Endothelial cell of umbilical vein (primary cell): ENCODE data around the gene ORC1.

Experiments used
- CTCF ChIP-seq, 2 donors: IDR thresholded peaks; 1 replicate in 1 of 2; 2 replicates in 1 of 2; pipeline ENCODE4 v1.5.1; 2011; ENCODE audit warnings: low read length in 2 of 2, mild to moderate bottlenecking in 2 of 2, moderate library complexity in 2 of 2, control low read depth in 1 of 2, inconsistent platforms in 1 of 2, low read depth in 1 of 2; ENCODE audit not compliant: insufficient read depth in 1 of 2; ENCODE audit errors: extremely low read depth in 1 of 2
- EZH2 ChIP-seq: IDR thresholded peaks from 2 replicates; pipeline ENCODE4 v1.6.1; 2012; ENCODE audit warnings: borderline replicate concordance, low read depth, mild to moderate bottlenecking, moderate library complexity, low read length, inconsistent platforms; ENCODE audit not compliant: severe bottlenecking
- FOS ChIP-seq: IDR thresholded peaks from 2 replicates; pipeline ENCODE4 v1.6.1; 2011; ENCODE audit warnings: mild to moderate bottlenecking, low read length, moderate library complexity, borderline replicate concordance; ENCODE audit not compliant: insufficient read depth
- GATA2 ChIP-seq: IDR thresholded peaks from 2 replicates; pipeline ENCODE4 v1.7.0; 2011; ENCODE audit warnings: low read depth, mild to moderate bottlenecking, moderate library complexity, mixed read lengths, low read length; ENCODE audit not compliant: insufficient read length, insufficient read depth
- JUN ChIP-seq: IDR thresholded peaks from 2 replicates; pipeline ENCODE4 v1.6.1; 2011; ENCODE audit warnings: borderline replicate concordance, low read depth; ENCODE audit not compliant: insufficient read length, insufficient read depth
- MAX ChIP-seq: IDR thresholded peaks from 2 replicates; pipeline ENCODE4 v1.6.1; 2011; ENCODE audit not compliant: insufficient read depth, insufficient read length
- MYC ChIP-seq: IDR thresholded peaks from one replicate; pipeline ENCODE4 v1.6.1; 2011; ENCODE audit warnings: mild to moderate bottlenecking, low read depth, low read length
- POLR2A ChIP-seq: IDR thresholded peaks from 2 replicates; pipeline ENCODE4 v1.6.1; 2012; ENCODE audit warnings: low read depth, mild to moderate bottlenecking, control low read depth, low read length
- POLR2AphosphoS5 ChIP-seq: IDR thresholded peaks from 2 replicates; pipeline ENCODE4 v1.6.1; 2012; ENCODE audit warnings: low read depth, mild to moderate bottlenecking, control low read depth, low read length, moderate library complexity; ENCODE audit not compliant: insufficient read depth

DNA sequence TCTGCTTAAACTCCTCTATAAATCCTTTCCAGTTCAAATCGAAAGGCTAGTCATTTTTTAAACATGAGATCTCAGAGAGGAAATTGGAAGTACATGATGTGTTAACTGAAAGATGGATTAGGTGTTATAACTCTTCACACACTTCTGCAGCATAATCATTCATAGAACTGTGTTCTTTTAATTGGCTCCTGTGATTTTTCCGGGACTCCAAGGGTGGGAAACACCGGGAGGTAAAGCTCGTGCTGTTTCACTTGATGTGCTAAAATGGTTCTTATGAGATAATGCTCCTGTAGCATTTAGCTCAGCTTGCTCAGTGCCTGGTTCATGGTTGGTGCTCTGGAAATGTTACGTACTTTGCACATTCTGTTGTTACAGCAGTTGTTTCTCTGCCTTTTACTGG lies 78.4 kb downstream of the ORC1 start:
- no peak for TF ChIP-seq MAX
- TF ChIP-seq POLR2A = no peak
- no peak for TF ChIP-seq EZH2
- no peak for TF ChIP-seq CTCF (IDR thresholded peaks at IDR 0.05; ENCODE audit: extremely low read depth in 1 of 2, insufficient read depth in 1 of 2, low read depth in 1 of 2, low read length in 2 of 2)
- no peak for TF ChIP-seq GATA2
- no peak for TF ChIP-seq POLR2AphosphoS5
- TF ChIP-seq JUN = no peak
- no peak for TF ChIP-seq FOS
- TF ChIP-seq MYC = no peak
